OCI-LY7 (cell line): ENCODE measurements around the gene USP22. TPM values are rescaled to one million over a fixed set of nuclear protein-coding genes. Genes with fewer than 3 reads are reported as not detected.

Experiments
- Bru-seq: library from RNA; stranded (reverse); fragments of 400-500 nt; gene quantifications from one replicate; lab custom pipeline; 2021; lab: Mats Ljungman, UMichigan
- BruChase-seq, 2 experiments: library from RNA; stranded (reverse); fragments of 400-500 nt; gene quantifications; one replicate each; lab custom pipeline; 2021; lab: Mats Ljungman, UMichigan
- BruUV-seq: library from RNA; stranded (reverse); fragments of 400-500 nt; replicated peaks from 2 replicates; lab custom pipeline; 2021; lab: Mats Ljungman, UMichigan
- CTCF ChIA-PET: fragments of 300-600 bp; sonication (Branson Sonifier 250); formaldehyde crosslinking; loops from one replicate; lab custom pipeline; 2022; ENCODE audit warnings: antibody characterized with exemption; ENCODE audit not compliant: unreplicated experiment; lab: Charles Lee
- POLR2A ChIA-PET: fragments of 300-600 bp; sonication (Branson Sonifier 250); formaldehyde crosslinking; loops from one replicate; lab custom pipeline; 2022; ENCODE audit warnings: antibody characterized with exemption; lab: Charles Lee
- DNase-seq: peaks from one replicate; pipeline ENCODE4 v3.0.0-alpha.2; 2015; ENCODE audit warnings: low spot score
- H2AFZ ChIP-seq: fragments of 200-600 bp; sonication (generic), shearing (Covaris generic); 2 replicates; pipeline ENCODE4 v1.6.1; 2014; ENCODE audit warnings: mild to moderate bottlenecking, antibody characterized with exemption, low read length, moderate library complexity
- H3K27ac ChIP-seq: fragments of 200-600 bp; sonication (generic); 2 replicates; pipeline ENCODE4 v1.5.1; 2014; ENCODE audit warnings: mixed run types, low read depth, mild to moderate bottlenecking, moderate library complexity, low read length, inconsistent platforms; ENCODE audit not compliant: poor library complexity, severe bottlenecking
- H3K36me3 ChIP-seq: fragments of 200-600 bp; sonication (generic); 2 replicates; pipeline ENCODE4 v1.6.1; 2014; ENCODE audit warnings: mild to moderate bottlenecking, antibody characterized with exemption, low read length, moderate library complexity, mixed read lengths; ENCODE audit not compliant: insufficient read depth
- H3K4me1 ChIP-seq: fragments of 200-600 bp; sonication (generic); 2 replicates; pipeline ENCODE4 v1.5.1; 2014; ENCODE audit warnings: mild to moderate bottlenecking, low read length; ENCODE audit not compliant: insufficient read depth, poor library complexity, severe bottlenecking
- H3K4me2 ChIP-seq: fragments of 200-600 bp; sonication (generic); 2 replicates; pipeline ENCODE4 v1.6.1; 2014; ENCODE audit warnings: mild to moderate bottlenecking, low read length
- H3K4me3 ChIP-seq: fragments of 200-600 bp; sonication (generic); 2 replicates; pipeline ENCODE4 v1.5.1; 2014; ENCODE audit warnings: mild to moderate bottlenecking, low read depth, low read length; ENCODE audit not compliant: poor library complexity, severe bottlenecking
- H3K79me2 ChIP-seq: fragments of 200-600 bp; sonication (generic); 2 replicates; pipeline ENCODE4 v1.6.1; 2016; ENCODE audit warnings: low read depth, mild to moderate bottlenecking, low read length, moderate library complexity, mixed read lengths; ENCODE audit not compliant: insufficient read depth
- H3K9me2 ChIP-seq: fragments of 200-600 bp; sonication (generic); 2 replicates; pipeline ENCODE4 v1.6.1; 2016; ENCODE audit warnings: mild to moderate bottlenecking, low read length, mixed read lengths; ENCODE audit not compliant: insufficient read depth
- H3K9me3 ChIP-seq: fragments of 200-600 bp; sonication (generic); 2 replicates; pipeline ENCODE4 v1.6.1; 2014; ENCODE audit warnings: mild to moderate bottlenecking, mixed run types, low read length, mixed read lengths
- H4K20me1 ChIP-seq: fragments of 200-600 bp; sonication (generic); 2 replicates; pipeline ENCODE4 v1.6.1; 2014; ENCODE audit warnings: mild to moderate bottlenecking, antibody characterized with exemption, low read length, moderate library complexity, mixed read lengths; ENCODE audit not compliant: insufficient read depth
- EZH2phosphoT487 ChIP-seq: fragments of 200-600 bp; sonication (generic); IDR thresholded peaks from 2 replicates; pipeline ENCODE4 v1.6.1; 2018; ENCODE audit warnings: low read depth, borderline replicate concordance, mild to moderate bottlenecking, mixed run types, antibody characterized with exemption, low read length, moderate library complexity, mixed read lengths
- intact Hi-C: fragments of 100-400 bp; cut with micrococcal nuclease; formaldehyde crosslinking; loops from one replicate; pipeline ENCODE4 v1.10.0; 2022; ENCODE audit not compliant: unreplicated experiment
- long read RNA-seq: library from polyadenylated mRNA; stranded (forward); transcript quantifications from one replicate; pipeline ENCODE4 v2.0.0, GENCODE V29; 2022
- total RNA-seq, 2 experiments: library from RNA; depleted of rRNA in 1 of 2; stranded (reverse); fragments of >200 nt in 1 of 2; shearing (Covaris generic) in 1 of 2; gene quantifications; 2 replicates each; pipeline ENCODE4 v1.2.3, GENCODE V29; 2014 to 2022
- TF ChIP-seq, protein P1 (sequence below): fragments of 200-600 bp; sonication (generic); conservative IDR thresholded peaks from 2 replicates; pipeline ENCODE4 v1.5.1; 2014; ENCODE audit warnings: mild to moderate bottlenecking, antibody characterized with exemption, low read length, moderate library complexity, mixed read lengths

The USP22 gene
- total RNA-seq (2014; rRNA removed; shearing (Covaris generic)) (144 and 180 TPM in 2 replicates), total RNA-seq (2022) (302 TPM in 2 replicates), Bru-seq, nascent RNA (percentile 97 among the genes with signal in this experiment), BruChase-seq, experiment 1, labeled RNA remaining after a 6-hour chase (percentile 97 among the genes with signal in this experiment), BruChase-seq, experiment 2, labeled RNA remaining after a 2-hour chase (percentile 98 among the genes with signal in this experiment)
- long read RNA-seq, full-length matches to known transcripts = 136 of 268 reads
- long read RNA-seq, partial matches to known transcripts = 36 of 268 reads
- long read RNA-seq, other reads (novel, unspliced or antisense) = 96 of 268 reads

DNA sequence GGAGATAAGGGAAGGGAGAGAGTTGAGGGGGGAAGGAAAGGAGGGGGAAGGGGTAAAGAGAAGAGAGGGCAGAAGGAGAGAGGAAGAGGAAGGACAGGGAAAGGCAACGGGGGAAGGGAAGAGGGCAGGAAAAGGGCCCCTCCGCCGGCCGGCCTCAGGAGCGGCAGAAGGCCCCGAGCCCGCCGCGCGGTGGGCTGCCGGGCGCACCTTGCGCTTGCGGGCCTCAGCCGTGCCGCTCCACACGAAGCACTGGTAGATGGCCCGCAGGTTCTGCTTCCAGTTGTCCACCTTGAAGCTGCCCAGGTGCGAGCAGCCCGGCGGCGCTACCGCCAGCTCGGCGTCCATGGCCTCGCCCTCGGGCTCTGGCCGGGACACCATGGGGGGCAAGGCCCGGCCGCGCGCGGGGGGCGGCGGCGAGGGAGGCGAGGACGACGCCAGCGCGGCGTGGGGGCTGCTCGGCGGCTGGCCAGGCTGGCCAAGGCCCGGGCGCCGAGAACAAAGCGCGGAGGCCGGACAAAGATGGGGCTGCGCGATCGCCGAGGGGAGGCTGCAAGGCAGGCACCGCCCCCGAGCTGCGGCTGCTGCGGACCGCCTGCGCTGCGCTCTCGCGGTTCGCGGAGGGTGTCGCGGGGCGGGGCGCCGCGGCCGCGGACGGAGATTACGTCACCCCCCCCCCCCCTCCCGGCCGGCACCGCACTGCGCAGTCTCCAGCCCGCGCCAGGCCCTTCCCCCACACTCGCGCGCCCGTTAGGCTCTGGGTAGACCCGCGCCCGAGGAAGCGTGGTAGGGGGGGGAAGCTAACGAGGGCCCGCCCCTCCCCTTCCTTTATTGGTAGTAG is at the start of gene USP22:
TSS of gene USP22 (minus strand) at position 554 of the 838 bp plus-strand sequence. CDS start at position 378, 176 bp downstream.
- intact Hi-C loops = loop anchor here (1.0 to 5.0 kb wide), 4 partner anchors 10 to 245 kb away; partner anchors contain the start of gene TMEM11
- Histone ChIP-seq H3K4me2 (peak within 1 kb of the TSS; percentile 96), H4K20me1 (peaks cover 18% of the 10 kb centered on the region), H2AFZ (peak within 1 kb of the TSS; percentile 67; the same call in 1 of the 2 replicates), H3K9me3 (no peaks in the 10 kb centered on the region), H3K4me3 (peak within 1 kb of the TSS; percentile 84), H3K4me1 (peaks cover 39% of the 10 kb centered on the region), H3K79me2 (peaks cover 50% of the 10 kb centered on the region), H3K9me2 (no peaks in the 10 kb centered on the region), H3K36me3 (peaks cover 34% of the 10 kb centered on the region), H3K27ac (peak within 1 kb of the TSS; percentile 86)
- TF ChIP-seq, protein P1, sequence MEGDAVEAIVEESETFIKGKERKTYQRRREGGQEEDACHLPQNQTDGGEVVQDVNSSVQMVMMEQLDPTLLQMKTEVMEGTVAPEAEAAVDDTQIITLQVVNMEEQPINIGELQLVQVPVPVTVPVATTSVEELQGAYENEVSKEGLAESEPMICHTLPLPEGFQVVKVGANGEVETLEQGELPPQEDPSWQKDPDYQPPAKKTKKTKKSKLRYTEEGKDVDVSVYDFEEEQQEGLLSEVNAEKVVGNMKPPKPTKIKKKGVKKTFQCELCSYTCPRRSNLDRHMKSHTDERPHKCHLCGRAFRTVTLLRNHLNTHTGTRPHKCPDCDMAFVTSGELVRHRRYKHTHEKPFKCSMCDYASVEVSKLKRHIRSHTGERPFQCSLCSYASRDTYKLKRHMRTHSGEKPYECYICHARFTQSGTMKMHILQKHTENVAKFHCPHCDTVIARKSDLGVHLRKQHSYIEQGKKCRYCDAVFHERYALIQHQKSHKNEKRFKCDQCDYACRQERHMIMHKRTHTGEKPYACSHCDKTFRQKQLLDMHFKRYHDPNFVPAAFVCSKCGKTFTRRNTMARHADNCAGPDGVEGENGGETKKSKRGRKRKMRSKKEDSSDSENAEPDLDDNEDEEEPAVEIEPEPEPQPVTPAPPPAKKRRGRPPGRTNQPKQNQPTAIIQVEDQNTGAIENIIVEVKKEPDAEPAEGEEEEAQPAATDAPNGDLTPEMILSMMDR = no peak
- TF ChIP-seq EZH2phosphoT487 = no peak
- ChIA-PET POLR2A (interaction anchor here (0.6 to 4.1 kb wide), 18 partner anchors 8 to 433 kb away, joined by 3 to 57 read pairs (median 4); partner anchors contain the start of genes DHRS7B and TMEM11), CTCF (interaction anchor here (1.0 to 2.1 kb wide), 6 partner anchors 8 to 59 kb away, joined by 4 to 17 read pairs (median 6); no protein-coding TSS in a partner anchor)
- BruUV-seq = no TSS peak
- DNase-seq = peak; percentile 98

DNA sequence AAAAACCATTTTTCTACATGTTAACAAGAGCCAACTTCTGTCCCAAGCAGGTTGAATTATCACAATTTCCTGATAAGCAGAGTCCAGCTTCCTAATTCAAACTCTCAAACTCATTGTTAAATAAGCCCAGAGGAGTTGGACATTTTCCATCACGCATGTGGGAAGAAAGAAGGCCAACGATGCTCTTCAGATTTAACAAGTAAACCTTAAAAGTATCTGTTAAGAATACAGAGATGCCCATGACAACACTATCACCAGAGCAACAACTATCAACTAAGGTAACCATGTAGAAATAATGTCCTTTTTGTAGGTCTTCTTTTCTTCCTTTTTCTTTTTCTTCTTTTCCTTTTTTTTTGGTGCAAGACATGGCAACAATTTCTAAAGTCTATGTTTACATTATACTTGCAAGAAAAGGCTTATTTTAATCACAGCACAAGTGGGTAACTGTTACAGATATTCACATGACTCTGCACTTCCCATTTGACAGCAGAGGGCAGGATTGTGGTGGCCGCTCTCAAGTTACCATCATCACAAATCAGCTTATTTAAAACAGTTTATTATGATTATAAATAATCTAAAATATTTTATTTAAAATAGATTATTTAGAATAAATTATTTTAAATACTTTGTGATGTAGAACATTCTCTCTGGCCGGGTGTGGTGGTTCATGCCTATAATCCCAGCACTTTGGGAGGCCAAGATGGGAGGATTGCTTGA is 48.2 kb upstream of the USP22 start:
- no peak for TF ChIP-seq EZH2phosphoT487
- TF ChIP-seq, protein P1 = peak; percentile 66
- DNase-seq = no peak
- no peaks in the 10 kb centered on the region for H3K9me2 ChIP-seq
- H2AFZ ChIP-seq = peak overlapping the region; percentile 23; the same call in 1 of the 2 replicates
- H4K20me1 ChIP-seq = no peaks in the 10 kb centered on the region
- H3K9me3 ChIP-seq = no peaks in the 10 kb centered on the region
- intact Hi-C loops = no loop called here
- BruUV-seq = no TSS peak
- H3K4me3 ChIP-seq = no peak overlapping the region
- H3K4me1 ChIP-seq = peaks cover 25% of the 10 kb centered on the region
- H3K79me2 ChIP-seq = no peaks in the 10 kb centered on the region
- POLR2A ChIA-PET = interaction anchor here (0.6 to 1.8 kb wide), 5 partner anchors 12 to 1798 kb away, joined by 3 to 6 read pairs (median 5); no protein-coding TSS in a partner anchor
- no peaks in the 10 kb centered on the region for H3K36me3 ChIP-seq
- CTCF ChIA-PET = no interaction called here
- no peak overlapping the region for H3K4me2 ChIP-seq
- H3K27ac ChIP-seq = peak overlapping the region; percentile 8
